Neutrophil (primary cell): ENCODE measurements around the gene GPR39.

Source experiments
- H3K27ac ChIP-seq: fragments of 200-600 bp; sonication (generic); 2 replicates; pipeline ENCODE4 v1.5.1; 2016; ENCODE audit warnings: mild to moderate bottlenecking, moderate library complexity
- H3K27me3 ChIP-seq: fragments of 200-600 bp; sonication (generic); 2 replicates; pipeline ENCODE4 v1.6.0; 2016; ENCODE audit warnings: mild to moderate bottlenecking
- H3K36me3 ChIP-seq: fragments of 200-600 bp; sonication (generic); 2 replicates; pipeline ENCODE4 v1.5.1; 2017
- H3K4me1 ChIP-seq, 2 experiments: fragments of 200-600 bp in 1 of 2; sonication (generic) in 1 of 2; 1 replicate in 1 of 2; 2 replicates in 1 of 2; pipeline versions ENCODE4 v1.5.1 to v1.6.1; 2013 to 2016; ENCODE audit warnings: low read depth in 1 of 2, low read length in 1 of 2, mild to moderate bottlenecking in 1 of 2, moderate library complexity in 1 of 2; ENCODE audit not compliant: control insufficient read depth in 1 of 2, insufficient read depth in 1 of 2
- H3K4me3 ChIP-seq, 2 experiments: fragments of 200-600 bp in 1 of 2; sonication (generic) in 1 of 2; 1 replicate in 1 of 2; 2 replicates in 1 of 2; pipeline ENCODE4 v1.5.1; 2013 to 2016; ENCODE audit warnings: low read depth in 1 of 2, low read length in 1 of 2, mild to moderate bottlenecking in 1 of 2, moderate library complexity in 1 of 2
- H3K9me3 ChIP-seq: fragments of 200-600 bp; sonication (generic); 2 replicates; pipeline ENCODE4 v1.5.1; 2016
- TF ChIP-seq, protein P1 (sequence below): fragments of 200-600 bp; sonication (generic); IDR thresholded peaks from 2 replicates; pipeline ENCODE4 v1.5.1; 2016; ENCODE audit warnings: antibody characterized with exemption

GPR39 gene

GRCh38 chr2:132538331-132538855, 121.8 kb downstream of the GPR39 start:
- H3K27ac ChIP-seq: no peak overlapping the region
- no peaks in the 10 kb centered on the region for H3K27me3 ChIP-seq
- H3K9me3 ChIP-seq: no peaks in the 10 kb centered on the region
- no peaks in the 10 kb centered on the region for H3K36me3 ChIP-seq
- no peaks in the 10 kb centered on the region for H3K4me1 ChIP-seq
- TF ChIP-seq, protein P1, sequence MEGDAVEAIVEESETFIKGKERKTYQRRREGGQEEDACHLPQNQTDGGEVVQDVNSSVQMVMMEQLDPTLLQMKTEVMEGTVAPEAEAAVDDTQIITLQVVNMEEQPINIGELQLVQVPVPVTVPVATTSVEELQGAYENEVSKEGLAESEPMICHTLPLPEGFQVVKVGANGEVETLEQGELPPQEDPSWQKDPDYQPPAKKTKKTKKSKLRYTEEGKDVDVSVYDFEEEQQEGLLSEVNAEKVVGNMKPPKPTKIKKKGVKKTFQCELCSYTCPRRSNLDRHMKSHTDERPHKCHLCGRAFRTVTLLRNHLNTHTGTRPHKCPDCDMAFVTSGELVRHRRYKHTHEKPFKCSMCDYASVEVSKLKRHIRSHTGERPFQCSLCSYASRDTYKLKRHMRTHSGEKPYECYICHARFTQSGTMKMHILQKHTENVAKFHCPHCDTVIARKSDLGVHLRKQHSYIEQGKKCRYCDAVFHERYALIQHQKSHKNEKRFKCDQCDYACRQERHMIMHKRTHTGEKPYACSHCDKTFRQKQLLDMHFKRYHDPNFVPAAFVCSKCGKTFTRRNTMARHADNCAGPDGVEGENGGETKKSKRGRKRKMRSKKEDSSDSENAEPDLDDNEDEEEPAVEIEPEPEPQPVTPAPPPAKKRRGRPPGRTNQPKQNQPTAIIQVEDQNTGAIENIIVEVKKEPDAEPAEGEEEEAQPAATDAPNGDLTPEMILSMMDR: no peak
- H3K4me3 ChIP-seq: no peak overlapping the region

- Histone ChIP-seq H3K27me3 (no peaks in the 10 kb centered on the region), H3K4me1 (no peaks in the 10 kb centered on the region), H3K27ac (no peak overlapping the region), H3K9me3 (no peaks in the 10 kb centered on the region), H3K36me3 (no peaks in the 10 kb centered on the region), H3K4me3 (no peak overlapping the region)
- TF ChIP-seq, protein P1: no peak
Measured at GRCh38 chr2:132540166-132540565, 123.6 kb downstream of the GPR39 start.

DNA sequence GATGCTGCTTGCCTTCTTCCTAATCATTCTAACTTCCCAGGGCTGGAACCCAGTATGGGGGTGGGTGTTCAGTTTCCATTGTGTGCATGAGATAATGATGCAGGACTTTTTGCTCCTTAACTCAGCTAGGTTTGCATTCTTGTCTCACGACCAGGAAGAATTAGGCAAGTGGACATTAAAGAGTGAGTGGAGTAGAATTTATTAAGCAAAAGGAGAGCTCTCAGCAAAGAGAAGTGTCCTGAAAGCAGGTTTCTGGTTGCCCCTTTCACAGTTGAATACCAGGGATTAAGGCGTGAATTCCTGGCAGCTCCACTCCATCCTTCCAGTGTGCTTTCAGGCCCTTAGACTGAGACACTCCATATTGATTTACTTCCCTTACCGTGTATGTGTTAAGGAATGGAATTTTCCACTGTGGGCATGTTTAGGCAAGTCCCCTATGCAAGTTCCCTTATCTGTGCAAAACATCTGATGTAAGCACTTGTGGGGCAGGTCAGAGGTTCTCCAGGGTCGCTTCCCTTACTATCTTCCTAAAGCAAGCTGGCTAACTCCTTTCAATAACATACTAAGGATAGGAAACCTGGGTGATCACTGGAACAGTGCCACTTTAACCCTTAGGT, 126.5 kb downstream of the GPR39 start:
- H3K27me3 ChIP-seq: no peaks in the 10 kb centered on the region
- H3K4me1 ChIP-seq: no peaks in the 10 kb centered on the region
- H3K4me3 ChIP-seq: no peak overlapping the region
- no peaks in the 10 kb centered on the region for H3K9me3 ChIP-seq
- TF ChIP-seq, protein P1: no peak
- H3K27ac ChIP-seq: no peak overlapping the region
- no peaks in the 10 kb centered on the region for H3K36me3 ChIP-seq

DNA sequence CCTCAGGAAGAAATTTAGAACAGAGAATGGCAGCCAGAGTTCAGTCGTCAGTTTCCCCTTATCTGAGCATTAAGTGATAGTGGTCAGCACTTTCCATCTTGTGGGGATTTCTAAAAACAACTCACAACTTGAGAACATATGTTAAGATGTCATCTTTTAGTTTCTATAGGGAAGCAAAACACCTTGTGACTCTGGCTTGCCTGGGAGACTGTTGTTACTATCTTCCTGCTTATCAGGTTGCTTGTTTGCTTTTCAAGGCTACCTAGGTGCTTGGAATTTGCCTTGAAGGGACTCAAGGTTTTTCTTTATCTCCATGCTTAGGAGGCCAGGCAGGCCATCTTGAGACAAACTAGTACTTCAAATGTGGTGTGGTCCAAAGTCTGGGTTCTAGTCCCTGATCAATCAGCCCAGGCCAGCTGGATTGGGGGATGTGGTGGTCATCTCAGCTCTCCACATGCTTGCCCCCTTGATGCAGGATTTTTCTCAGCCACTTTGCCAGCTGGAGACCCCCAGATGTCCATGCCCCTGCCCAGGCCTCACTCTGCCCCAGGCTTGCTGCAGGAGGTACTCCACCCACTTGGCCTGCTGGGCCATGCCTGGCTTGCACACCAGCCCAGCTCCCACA, 127.5 kb downstream of the GPR39 start:
- Histone ChIP-seq H3K9me3 (no peaks in the 10 kb centered on the region), H3K27ac (no peak overlapping the region), H3K27me3 (no peaks in the 10 kb centered on the region), H3K36me3 (no peaks in the 10 kb centered on the region), H3K4me3 (no peak overlapping the region), H3K4me1 (no peaks in the 10 kb centered on the region)
- TF ChIP-seq, protein P1: no peak

- Histone ChIP-seq H3K4me3 (no peak overlapping the region), H3K36me3 (no peaks in the 10 kb centered on the region), H3K9me3 (no peaks in the 10 kb centered on the region), H3K4me1 (no peaks in the 10 kb centered on the region), H3K27me3 (no peaks in the 10 kb centered on the region), H3K27ac (no peak overlapping the region)
- TF ChIP-seq, protein P1: no peak
Measured at GRCh38 chr2:132547090-132547687, 130.6 kb downstream of the GPR39 start.
